Measurements from ENCODE around the gene YAF2. TPM values are rescaled to one million over a fixed set of nuclear protein-coding genes. Genes with fewer than 3 reads are reported as not detected.

Gene YAF2
- total RNA-seq, 1 donor from 2014 or later, result 30.5 TPM

GRCh38 chr12:42213023-42213422 is 25.0 kb downstream of the YAF2 start:
- Mint-ChIP-seq H3K36me3 (ENCODE audit: insufficient read depth) (peaks cover 3% of the 10 kb centered on the region), H3K27me3 (no peaks in the 10 kb centered on the region), H3K27ac (no peak overlapping the region), H3K9me3 (ENCODE audit: low read depth) (no peaks in the 10 kb centered on the region), H3K4me1 (ENCODE audit: low read depth) (peaks cover 11% of the 10 kb centered on the region), H3K4me3 (ENCODE audit: low read depth) (no peak overlapping the region)
- no peak for DNase-seq (ENCODE audit: low spot score, unreplicated experiment)
- no peak for TF ChIP-seq CTCF (IDR thresholded peaks at IDR 0.05; ENCODE audit: unreplicated experiment)

GRCh38 chr12:42208574-42208973 is 29.5 kb downstream of the YAF2 start:
- Mint-ChIP-seq H3K4me3 (ENCODE audit: low read depth) (no peak overlapping the region), H3K36me3 (ENCODE audit: insufficient read depth) (peaks cover 8% of the 10 kb centered on the region), H3K27ac (peak overlapping the region; percentile 78), H3K4me1 (ENCODE audit: low read depth) (peaks cover 5% of the 10 kb centered on the region), H3K27me3 (no peaks in the 10 kb centered on the region), H3K9me3 (ENCODE audit: low read depth) (no peaks in the 10 kb centered on the region)
- no peak for TF ChIP-seq CTCF (IDR thresholded peaks at IDR 0.05; ENCODE audit: unreplicated experiment)
- no peak for DNase-seq (ENCODE audit: low spot score, unreplicated experiment)

GRCh38 chr12:42204819-42205218 is 33.2 kb downstream of the YAF2 start:
- no peaks in the 10 kb centered on the region for H3K27me3 Mint-ChIP-seq
- no peak overlapping the region for H3K27ac Mint-ChIP-seq
- H3K36me3 Mint-ChIP-seq (ENCODE audit: insufficient read depth), result peaks cover 9% of the 10 kb centered on the region
- TF ChIP-seq CTCF (IDR thresholded peaks at IDR 0.05; ENCODE audit: unreplicated experiment), result no peak
- no peaks in the 10 kb centered on the region for H3K9me3 Mint-ChIP-seq (ENCODE audit: low read depth)
- DNase-seq (ENCODE audit: low spot score, unreplicated experiment), result no peak
- no peak overlapping the region for H3K4me3 Mint-ChIP-seq (ENCODE audit: low read depth)
- H3K4me1 Mint-ChIP-seq (ENCODE audit: low read depth), result peaks cover 5% of the 10 kb centered on the region

- H3K9me3 Mint-ChIP-seq (ENCODE audit: low read depth), result no peaks in the 10 kb centered on the region
- DNase-seq (ENCODE audit: low spot score, unreplicated experiment), result no peak
- no peak overlapping the region for H3K27ac Mint-ChIP-seq
- no peak for TF ChIP-seq CTCF (IDR thresholded peaks at IDR 0.05; ENCODE audit: unreplicated experiment)
- H3K27me3 Mint-ChIP-seq, result no peaks in the 10 kb centered on the region
- no peak overlapping the region for H3K4me3 Mint-ChIP-seq (ENCODE audit: low read depth)
- H3K4me1 Mint-ChIP-seq (ENCODE audit: low read depth), result peaks cover 5% of the 10 kb centered on the region
- H3K36me3 Mint-ChIP-seq (ENCODE audit: insufficient read depth), result peaks cover 9% of the 10 kb centered on the region
These were observed 33.7 kb downstream of the YAF2 start for GRCh38 chr12:42204362-42204761.

- H3K4me3 Mint-ChIP-seq (ENCODE audit: low read depth), result no peak overlapping the region
- H3K27me3 Mint-ChIP-seq, result no peaks in the 10 kb centered on the region
- peaks cover 2% of the 10 kb centered on the region for H3K4me1 Mint-ChIP-seq (ENCODE audit: low read depth)
- peaks cover 7% of the 10 kb centered on the region for H3K36me3 Mint-ChIP-seq (ENCODE audit: insufficient read depth)
- H3K27ac Mint-ChIP-seq, result no peak overlapping the region
- no peak for DNase-seq (ENCODE audit: low spot score, unreplicated experiment)
- no peaks in the 10 kb centered on the region for H3K9me3 Mint-ChIP-seq (ENCODE audit: low read depth)
- TF ChIP-seq CTCF (IDR thresholded peaks at IDR 0.05; ENCODE audit: unreplicated experiment), result no peak
These were observed 37.0 kb downstream of the YAF2 start for GRCh38 chr12:42201063-42201462.

Data from progenitor cell of endocrine pancreas (in vitro differentiated cells).